Smooth muscle cell of the brain vasculature (primary cell): ENCODE measurements around the gene CYP2R1.
A peak's percentile ranks its signal among the peaks of the same experiment; 100 is the strongest.

Experiments
- DNase-seq: peaks from one replicate; pipeline ENCODE4 v3.0.0-alpha.2; 2012; ENCODE audit warnings: low read depth, low spot score

Gene CYP2R1

GRCh38 chr11:14892036-14892556 lies at the start of gene CYP2R1:
Gene CYP2R1 (minus strand): TSS chr11:14892231. CDS start chr11:14892205, 26 bp downstream.
- peak; percentile 85 for DNase-seq

DNA sequence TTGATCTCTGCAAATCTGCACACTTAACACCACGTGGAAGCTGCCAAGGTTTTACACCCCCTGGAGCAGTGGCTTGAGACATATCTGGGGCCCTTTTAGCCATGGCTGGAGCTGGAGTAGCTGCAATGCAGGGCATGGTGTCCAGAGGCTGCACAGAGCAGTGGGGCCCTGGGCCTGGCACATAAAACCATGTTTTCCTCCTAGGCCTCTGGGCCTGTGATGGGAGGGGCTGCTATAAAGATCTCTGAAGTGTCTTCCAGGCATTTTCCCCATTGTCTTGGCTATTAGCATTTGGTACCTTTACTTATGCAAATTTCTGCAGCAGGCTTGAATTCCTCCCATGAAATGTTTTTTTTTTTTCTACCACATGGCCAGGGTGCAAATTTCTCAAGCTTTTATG lies 46.9 kb upstream of the CYP2R1 start:
- no peak for DNase-seq

DNA sequence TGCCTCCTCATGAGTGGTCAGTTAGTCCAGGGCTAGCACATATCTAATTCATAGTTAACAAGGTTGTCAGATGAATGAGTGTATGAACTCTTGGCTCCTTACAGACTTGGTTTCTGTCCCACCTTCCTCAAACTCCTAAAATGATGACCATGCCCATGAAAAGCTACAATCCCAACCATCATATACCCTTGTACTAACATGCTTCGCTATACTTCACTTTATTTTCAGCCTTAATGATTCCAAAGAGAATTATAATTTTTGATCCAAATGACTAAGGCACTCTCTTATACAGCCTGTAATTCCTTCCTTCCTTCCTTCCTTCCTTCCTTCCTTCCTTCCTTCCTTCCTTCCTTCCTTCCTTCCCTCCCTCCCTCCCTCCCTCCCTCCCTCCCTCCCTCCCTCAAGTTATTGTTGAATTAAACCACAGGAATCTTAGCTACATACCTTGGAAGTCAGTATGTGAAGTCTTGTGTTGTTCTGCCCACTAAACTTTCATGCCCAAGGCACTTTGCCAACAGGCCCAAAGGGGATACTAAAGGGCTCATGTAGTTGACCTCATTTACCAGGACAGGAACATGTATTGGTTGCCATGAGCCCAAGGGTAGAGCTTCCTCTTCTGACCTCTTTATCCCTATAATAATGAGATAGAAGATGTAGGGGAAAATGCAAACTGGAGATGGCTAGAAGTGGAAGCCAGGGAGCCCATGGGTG lies 42.8 kb upstream of the CYP2R1 start:
- DNase-seq = no peak

DNA sequence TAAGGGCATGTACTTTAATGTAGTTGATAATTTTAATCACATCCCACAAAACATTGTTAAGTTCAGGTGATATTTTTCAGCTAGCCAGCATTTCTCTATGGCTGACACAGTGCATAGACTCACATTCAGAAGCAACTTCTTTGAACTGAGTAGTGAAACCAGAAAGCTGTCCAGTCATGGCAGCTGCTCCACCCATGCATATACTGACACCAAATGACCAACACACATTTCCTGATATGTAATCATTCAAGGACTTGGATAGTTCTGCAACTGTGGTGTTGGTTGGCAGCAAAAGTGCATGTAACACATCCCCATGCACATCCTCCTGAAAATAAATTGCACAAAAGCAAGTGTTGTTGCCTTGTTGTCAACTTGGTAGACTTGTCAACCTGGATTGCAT lies 40.4 kb upstream of the CYP2R1 start:
- no peak for DNase-seq

DNA sequence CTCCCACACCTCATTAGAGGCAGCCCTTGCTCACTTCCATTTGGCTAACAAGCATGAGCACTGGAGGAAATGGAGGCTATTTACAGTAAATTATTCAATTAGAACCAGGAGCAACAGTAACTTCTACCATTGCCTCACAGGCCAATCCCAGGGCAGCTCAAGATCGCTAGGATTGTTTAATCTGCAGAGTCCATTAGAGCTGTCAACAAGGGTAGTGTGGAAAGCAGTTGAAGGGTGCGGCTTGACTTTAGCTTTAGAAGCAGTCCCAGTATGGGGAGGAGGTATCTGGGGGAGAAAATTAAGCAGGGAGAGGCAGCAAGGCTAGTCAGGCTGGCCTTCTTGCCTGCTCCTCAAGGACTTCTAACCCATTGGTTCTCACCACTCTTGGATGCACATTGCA lies 38.3 kb upstream of the CYP2R1 start:
- no peak for DNase-seq

GRCh38 chr11:14927146-14927545 lies 35.1 kb upstream of the CYP2R1 start:
- DNase-seq = no peak

DNA sequence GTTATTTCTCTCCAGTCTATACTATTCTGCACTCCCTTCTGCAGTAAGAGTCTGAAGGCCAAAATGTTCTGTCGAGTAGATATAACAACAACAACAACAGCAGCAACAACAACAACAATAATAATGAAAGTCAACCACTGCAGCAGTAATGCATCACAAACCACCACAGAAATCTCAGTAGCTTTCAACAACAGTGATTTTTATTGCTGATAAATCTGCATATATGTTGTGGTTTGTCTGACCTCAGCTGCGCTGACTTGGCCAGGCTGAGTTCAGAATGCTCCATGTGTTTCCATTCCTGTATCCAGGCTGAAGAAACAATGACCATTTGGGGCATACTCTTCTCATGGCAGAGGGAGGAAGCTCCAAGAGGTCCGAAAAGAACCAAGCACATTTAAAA lies 32.3 kb upstream of the CYP2R1 start:
- DNase-seq = no peak

- no peak for DNase-seq
Measured at GRCh38 chr11:14916403-14916802, 24.4 kb upstream of the CYP2R1 start.

DNA sequence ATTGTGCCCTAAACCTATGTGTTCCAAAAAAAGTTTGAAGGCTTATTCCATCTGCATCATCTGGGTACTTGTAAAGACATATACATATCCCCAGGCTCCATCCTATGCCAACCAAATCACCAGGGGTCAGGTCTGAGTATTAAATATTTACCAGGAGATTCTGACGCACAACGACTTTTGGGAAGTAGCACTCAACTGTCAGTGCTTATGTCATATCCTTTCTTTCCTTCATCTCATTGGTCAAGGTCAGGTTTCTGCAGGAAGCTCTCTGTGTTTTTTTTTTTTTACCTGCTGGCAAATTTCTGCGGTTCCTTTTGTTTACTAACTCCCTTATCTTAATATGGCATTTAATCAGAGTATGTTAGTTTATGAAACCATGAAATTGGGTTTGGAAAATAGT lies 22.5 kb upstream of the CYP2R1 start:
- DNase-seq = no peak

- no peak for DNase-seq
Measured at GRCh38 chr11:14908214-14908880, 16.3 kb upstream of the CYP2R1 start.

- DNase-seq = no peak
Measured at GRCh38 chr11:14907411-14908213, 15.6 kb upstream of the CYP2R1 start.

- no peak for DNase-seq
Measured at GRCh38 chr11:14906993-14907392, 15.0 kb upstream of the CYP2R1 start.

GRCh38 chr11:14906578-14906977 lies 14.5 kb upstream of the CYP2R1 start:
- no peak for DNase-seq

DNA sequence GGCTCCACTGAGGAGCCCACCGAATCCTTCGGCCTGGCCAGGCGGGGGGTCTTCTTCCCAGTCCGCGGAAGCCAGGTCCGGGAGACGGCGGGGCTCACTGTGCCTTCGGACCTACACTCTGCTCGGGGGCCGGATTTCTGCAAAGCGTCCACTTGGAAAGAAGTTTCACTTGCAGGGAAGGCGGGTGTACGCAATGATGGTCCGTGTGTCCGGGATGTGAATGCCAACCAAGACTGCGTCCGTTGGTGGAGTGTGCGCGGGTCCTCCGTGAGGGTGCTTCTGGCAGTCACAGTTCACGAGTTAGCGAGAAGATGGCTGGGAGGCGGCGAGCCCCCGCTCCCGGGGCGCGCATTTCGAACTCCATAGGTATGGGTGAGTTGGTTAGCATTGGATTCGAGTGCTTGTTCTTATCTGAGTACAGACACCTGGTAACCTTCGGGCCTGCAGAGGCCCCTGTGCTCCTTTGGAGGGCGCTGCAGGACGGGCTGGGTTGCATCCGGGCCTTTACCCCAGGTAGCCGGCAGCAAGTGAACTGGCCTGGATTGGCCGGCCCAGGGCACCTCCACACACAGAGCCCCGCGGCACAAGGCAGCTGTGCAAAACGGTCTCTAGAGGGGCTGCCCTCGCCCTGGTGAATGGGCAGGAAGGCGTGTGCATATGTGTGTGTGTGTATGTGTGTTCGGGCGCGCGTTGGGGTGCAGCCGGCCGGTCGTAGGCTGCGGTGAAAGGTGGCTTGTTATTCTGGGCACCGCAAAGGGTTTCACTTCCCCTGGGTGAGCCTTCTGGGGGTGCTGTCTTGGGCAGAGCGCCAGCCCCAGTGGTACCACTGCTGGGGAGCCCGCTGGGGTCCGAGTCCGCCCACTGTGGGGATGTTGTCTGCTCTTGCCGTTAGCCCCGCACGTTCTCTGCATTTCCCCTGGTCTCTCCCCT lies 13.3 kb upstream of the CYP2R1 start:
- DNase-seq = no peak

- DNase-seq = no peak
Measured at GRCh38 chr11:14904745-14905103, 12.7 kb upstream of the CYP2R1 start.

DNA sequence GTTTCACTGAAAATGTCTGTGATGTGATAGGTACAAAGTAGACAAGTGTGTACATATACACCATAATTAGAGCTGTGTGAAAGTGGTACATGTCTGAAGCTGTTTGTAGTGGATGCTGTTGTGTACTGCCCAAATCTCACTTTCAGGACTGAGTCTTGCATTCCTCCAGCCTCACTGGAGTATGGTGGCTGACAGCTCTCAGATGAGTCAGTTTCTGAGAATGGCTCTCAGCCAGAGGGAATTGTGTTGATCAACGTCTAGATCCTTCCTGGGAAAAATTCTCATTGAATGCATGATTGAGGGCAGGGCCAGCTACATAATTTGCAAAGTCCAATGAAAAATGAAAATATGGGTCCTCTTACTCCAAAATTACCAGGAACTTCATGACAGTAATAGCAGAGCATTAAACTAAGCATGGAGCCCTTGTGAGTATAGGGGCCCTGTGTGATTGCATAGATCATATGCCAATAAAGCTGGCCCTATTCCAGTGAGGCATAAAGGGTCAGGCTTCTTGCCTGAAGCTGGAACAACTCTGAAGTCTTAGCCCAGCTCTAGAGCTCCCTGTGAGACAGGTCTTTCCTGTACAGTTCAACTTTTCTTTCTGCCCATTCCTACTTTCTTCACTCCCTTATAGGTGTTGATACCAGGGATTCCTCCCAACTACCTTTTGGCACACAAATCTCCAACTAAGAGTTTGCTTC lies 10.8 kb upstream of the CYP2R1 start:
- DNase-seq = no peak

DNA sequence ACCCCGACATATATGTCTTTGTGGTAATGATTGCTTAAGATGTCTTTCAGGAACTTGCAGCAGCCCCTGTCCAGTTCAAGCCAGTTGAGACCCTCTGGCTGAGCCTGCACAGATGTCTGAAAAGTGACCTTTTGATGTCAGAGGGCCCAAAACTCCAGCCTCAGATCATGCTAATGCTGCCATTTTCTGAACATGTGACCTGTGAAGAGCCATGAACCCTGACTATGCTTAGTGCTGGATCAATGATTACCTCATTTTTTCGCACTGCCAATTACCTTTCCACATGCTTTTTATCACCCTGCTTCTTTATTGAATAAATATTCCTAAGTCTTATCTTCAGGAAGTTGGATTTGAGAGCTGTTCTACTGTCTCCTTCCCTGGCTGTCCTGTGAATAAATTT lies 6.9 kb upstream of the CYP2R1 start:
- no peak for DNase-seq

DNA sequence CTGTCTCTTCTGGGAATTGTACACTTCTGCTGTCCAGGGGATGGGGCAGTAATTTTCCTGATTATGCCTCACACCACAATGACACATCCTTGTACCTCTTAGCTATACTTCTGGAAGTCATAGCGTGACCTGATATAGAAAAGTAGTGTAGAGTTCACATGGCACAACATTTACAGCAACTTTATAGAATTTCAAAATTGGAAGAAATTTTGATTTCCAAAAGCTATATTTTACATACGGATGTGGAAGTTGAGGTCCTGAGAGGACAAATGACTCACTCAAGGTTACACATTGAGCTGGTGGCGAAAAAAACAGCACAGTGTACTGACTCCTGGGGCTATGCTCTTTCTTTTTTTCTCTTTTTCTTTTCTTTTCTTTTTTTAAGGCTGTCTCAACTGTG lies 6.3 kb upstream of the CYP2R1 start:
- DNase-seq = no peak

- DNase-seq = no peak
Measured at GRCh38 chr11:14894657-14895598, 2.9 kb upstream of the CYP2R1 start.

DNA sequence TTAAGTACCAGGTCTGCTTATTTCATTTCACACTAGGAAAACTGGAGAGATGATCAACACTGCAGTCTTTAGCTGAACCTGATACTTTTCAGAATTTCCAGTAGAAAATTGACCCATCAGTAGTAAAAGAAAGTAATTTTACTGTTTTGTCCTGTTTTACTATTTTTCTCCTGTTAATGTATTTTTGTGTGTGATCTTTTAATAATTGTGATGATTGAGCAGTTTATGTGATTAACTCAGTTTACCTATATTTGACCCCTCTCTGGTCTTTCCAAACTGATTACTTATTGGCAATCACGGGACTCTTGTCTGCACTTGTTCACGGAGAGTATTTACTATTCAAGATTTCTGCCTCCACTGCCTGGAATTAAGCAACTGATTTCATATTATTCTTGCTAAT lies 546 bp upstream of the CYP2R1 start:
- DNase-seq = no peak
